Measurements from ENCODE around the gene DUSP21.

DNA sequence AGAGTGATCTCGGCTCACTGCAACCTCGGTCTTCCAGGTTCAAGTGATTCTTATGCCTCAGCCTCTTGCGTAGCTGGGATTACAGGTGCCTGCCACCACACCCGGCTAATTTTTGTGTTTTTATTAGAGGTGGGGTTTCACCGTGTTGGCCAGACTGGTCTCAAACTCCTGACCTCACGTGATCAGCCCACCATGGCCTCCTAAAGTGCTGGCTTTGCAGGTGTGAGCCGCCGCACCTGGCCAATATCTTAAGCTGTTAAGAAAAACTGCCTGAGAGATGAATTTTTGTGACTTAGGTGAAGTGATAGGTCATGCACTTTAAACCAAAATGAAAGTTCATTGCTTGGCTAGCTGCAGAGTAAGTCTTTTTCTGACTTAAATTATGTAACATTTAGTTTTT lies 35.0 kb downstream of the DUSP21 start:
- TF ChIP-seq, protein P1, sequence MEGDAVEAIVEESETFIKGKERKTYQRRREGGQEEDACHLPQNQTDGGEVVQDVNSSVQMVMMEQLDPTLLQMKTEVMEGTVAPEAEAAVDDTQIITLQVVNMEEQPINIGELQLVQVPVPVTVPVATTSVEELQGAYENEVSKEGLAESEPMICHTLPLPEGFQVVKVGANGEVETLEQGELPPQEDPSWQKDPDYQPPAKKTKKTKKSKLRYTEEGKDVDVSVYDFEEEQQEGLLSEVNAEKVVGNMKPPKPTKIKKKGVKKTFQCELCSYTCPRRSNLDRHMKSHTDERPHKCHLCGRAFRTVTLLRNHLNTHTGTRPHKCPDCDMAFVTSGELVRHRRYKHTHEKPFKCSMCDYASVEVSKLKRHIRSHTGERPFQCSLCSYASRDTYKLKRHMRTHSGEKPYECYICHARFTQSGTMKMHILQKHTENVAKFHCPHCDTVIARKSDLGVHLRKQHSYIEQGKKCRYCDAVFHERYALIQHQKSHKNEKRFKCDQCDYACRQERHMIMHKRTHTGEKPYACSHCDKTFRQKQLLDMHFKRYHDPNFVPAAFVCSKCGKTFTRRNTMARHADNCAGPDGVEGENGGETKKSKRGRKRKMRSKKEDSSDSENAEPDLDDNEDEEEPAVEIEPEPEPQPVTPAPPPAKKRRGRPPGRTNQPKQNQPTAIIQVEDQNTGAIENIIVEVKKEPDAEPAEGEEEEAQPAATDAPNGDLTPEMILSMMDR (IDR thresholded peaks at IDR 0.05; ENCODE audit: borderline replicate concordance, extremely low read depth, low read length, poor library complexity, severe bottlenecking), result no peak
- TF ChIP-seq EZH2 (IDR thresholded peaks at IDR 0.05; ENCODE audit: borderline replicate concordance, low read depth, low read length, severe bottlenecking), result no peak

Data from DND-41 (cell line).